Activated CD4-positive, alpha-beta T cell treated with anti-CD3 and anti-CD28 coated beads for 48 hours (primary cell): ENCODE results near the gene SYT14.
"Not testable (repeated sequence)": the region's sequence is repeated elsewhere in the genome, so short reads cannot be mapped to it uniquely, and the experiment has no call there.

Experiments
- DNase-seq: peaks from one replicate; pipeline ENCODE4 v3.0.0-alpha.2; 2020

Gene SYT14

DNA sequence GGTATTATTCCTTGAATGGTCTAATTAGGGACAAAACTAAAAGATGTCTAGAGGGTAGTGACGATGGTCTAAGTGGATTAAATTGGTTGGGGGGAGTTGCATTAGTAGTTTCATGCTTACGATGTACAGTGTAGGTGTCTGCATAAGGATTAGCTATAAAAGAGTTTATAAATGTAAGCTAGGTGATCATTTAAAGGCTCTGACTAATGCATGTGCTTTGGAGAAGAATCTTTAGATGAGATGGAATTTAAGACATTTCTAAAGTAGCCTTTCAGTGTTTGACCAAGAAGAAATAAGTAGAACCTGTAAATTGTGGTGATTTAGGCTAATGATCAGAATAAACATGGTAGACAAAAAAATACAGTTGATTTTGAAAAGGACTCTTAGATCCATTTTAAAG, 7.4 kb downstream of the SYT14 start:
- DNase-seq, result no peak

DNA sequence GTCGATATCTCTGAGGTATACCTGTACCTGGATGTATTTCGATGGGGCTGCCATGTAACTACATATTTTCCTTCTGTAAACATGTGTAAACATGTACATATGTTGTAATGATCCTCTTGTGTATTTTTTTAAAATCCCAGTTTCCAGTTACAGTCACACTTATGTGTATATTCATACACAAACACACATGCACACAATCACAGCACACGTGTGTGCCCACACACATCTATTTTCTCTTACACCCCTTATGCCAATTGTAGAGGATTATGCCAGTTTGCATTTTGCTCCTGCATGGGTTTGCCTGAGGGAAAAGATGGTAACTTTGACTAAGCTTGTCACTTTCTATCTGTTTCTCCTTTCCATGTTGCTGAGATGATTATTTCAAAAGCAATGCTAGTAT, 10.1 kb downstream of the SYT14 start:
- no peak for DNase-seq

DNA sequence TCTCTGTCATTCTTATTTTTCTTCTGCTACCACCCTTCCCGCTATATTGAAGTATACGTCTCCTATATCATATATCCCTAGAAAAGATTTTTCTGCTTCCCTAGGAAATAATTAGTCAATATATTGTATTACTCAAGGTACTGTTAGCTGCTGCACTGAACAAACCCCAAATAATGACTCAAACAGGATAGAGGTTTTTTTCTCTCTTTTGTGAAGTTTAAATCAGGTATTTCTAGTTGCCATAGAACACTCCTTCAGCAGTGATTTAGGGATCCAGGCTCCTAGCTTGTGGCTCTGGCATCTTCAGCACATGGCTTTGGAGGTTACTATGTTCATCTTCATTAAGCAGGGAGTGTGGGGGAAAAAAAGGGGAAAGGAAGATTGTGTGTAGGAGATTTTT, 18.1 kb downstream of the SYT14 start:
- no peak for DNase-seq

DNA sequence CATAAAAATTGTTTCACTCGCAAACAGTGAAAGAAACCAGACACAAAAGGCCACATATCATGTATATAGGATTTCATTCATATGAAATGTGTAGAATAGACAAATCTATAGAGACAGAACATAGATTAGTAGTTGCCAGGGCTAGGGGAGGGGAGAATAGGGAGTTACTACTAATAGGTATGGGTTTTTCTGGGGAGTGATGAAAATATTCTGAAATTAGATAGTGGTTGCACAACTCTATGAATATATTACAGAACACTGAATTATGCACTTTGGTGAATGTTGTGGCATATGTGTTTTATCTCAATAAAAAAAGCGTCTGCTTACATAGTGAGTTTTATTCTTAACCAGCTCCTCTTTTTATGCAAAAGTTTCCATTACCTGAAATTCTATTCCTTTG, 21.6 kb downstream of the SYT14 start:
- DNase-seq, result no peak

DNA sequence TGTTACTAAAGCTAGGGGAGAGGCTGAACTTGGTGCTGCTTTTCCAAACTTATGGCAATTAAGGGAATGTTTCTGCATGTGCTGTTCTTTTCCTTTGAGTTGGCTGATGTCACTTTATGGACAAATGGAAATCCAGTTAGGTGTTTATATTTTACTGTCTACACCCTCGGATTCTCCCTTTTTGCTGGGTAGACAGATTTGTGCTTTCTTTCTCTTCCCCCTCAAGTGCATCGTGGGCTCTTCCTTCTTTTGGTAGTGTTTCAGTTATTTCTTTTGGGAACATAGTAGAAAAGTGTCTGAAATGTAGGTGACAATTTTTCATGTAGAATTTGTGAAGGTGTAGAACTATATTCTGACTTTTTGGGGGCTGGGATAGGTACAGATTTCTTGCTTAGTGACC, 22.9 kb downstream of the SYT14 start:
- DNase-seq, result no peak

DNA sequence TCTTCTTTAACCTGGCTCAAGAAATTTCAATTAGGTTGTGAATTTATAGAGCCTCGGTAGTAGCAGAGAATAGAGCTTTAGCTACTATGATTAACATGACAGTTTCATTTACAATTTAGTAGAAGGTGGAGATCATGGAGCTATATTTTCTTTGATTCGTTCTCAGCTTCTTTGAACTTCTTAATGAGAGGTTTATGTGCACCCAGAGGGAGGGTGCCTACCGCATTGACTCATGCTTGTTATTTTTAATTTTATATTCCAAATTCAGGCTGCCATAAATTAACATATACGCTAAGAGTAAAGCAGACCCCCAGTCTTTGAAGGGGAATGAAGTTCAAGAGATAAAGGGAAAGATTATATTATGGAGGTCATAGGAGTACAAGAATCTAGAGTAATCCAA, 24.4 kb downstream of the SYT14 start:
- DNase-seq, result no peak

DNA sequence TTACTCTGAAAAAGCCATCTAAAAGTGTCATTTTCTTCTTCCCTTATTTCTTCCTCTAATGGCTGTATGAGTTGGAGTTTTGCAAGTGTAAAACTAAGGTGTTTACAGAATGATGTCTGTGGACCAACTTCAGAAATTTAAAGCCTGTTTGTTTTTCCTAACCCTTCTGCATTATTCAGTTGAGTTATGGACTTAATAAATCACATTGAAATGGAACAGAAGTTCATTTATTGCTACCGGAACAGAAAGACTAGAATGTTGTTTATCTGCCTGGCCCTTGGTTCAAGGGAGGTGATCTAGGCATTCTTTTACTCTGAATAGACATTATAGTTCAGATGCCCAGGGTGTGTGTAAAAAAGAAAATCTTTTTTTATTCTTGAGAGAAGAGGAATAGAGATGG, 24.8 kb downstream of the SYT14 start:
- DNase-seq, result no peak

DNA sequence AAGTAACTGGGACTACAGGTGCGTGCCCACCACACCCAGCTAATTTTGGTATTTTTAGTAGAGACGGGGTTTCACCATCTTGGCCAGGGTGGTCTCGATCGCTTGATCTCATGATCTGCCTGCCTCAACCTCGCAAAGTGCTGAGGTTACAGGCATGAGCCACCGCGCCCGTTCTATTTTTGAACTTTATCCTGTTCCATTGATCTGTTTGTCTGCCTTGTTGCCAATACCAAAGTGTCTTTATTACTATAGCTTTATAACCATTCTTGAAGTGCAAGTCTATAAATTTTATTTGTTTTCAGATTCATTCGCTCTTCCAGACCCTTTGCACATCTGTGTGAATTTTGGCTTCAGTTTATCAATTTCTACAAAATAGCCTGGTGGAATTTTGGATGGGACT, 28.0 kb downstream of the SYT14 start:
- DNase-seq, result no peak

DNA sequence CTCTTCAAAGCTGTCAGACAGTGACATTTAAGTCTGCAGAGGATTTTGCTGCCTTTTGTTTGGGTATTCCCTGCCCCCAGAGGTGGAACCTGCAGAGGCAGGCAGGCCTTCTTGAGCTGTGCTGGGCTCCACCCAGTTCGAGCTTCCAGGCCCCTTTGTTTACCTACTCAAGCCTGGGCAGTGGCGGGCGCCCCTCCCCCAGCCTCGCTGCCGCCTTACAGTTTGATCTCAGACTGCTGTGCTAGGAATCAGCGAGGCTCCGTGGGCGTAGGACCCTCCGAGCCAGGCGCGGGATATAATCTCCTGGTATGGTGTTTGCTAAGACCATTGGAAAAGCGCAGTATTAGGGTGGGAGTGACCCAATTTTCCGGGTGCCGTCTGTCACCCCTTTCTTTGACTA, 40.7 kb downstream of the SYT14 start:
- DNase-seq, result not testable (repeated sequence)

DNA sequence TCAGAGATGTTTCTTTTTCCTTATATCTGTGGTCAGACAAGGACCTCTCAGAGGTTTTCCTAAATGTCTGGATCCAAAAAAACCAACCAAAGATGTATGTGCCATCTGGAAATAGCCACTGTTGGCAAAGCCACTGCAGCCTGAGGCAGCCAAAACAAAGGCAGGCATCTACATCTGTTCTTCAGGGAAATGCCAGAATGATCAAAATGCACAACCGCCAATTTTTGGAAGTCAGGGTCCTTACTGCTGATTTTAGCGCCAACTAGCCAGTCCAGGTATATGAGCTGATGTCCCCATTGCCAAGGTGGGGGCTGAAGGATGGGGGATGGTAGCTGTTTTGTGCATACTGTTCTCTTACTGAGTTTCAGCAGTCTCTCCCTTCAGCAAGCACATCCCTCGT, 45.9 kb downstream of the SYT14 start:
- DNase-seq, result no peak

DNA sequence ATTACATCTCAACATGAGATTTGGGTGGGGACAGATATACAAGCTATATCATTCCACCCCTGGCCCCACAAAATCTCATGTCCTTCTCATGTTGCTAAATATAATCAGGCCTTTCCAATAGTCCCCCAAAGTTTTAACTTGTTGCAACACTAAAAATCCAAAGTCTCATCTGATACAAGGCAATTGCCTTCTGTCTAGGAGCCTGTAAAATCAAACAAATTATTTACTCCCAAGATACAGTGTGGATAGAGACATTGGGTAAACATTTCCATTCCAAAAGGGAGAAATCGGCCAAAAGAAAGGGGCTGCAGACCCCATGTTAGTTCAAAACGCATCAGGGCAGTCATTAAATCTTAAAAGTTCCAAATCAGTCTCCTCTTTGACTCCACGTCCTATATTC, 47.0 kb downstream of the SYT14 start:
- no peak for DNase-seq

DNA sequence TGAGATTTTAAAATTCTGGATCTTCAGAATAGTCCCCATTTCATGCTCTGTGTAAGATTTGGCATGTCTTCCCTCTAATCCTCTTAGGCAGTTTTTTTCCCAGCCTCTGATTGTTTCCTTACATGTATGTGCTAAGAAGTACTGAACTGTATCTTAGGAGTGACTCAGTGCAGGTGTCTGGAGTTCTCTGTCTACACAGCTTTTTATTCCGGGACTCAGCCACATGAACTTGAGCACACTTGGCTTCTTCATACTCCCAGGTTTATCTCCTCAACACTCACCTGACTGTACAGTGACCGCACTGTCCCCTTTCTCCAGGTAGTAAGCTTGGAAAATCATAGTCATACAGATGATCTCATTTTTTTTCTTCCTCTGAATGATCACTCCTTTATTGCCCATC, 50.7 kb downstream of the SYT14 start:
- no peak for DNase-seq

DNA sequence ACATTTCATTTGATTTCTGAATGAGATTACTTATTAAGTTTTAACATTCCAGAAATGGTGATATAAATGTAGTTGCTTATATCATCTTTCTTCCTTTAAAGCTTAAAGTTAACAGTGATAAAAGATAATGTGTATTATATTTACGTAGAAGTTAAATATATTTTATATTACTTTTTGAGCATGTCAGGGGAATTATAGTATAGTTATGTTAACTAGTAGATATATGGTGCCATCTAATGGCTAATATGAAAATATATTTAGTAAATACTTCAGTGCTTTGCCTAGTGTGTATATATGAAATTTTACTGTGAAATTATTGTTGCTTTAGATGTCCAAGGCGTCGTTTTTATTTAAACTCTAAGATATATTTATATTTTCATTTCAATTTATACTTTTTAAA, 51.5 kb downstream of the SYT14 start:
- DNase-seq, result no peak

DNA sequence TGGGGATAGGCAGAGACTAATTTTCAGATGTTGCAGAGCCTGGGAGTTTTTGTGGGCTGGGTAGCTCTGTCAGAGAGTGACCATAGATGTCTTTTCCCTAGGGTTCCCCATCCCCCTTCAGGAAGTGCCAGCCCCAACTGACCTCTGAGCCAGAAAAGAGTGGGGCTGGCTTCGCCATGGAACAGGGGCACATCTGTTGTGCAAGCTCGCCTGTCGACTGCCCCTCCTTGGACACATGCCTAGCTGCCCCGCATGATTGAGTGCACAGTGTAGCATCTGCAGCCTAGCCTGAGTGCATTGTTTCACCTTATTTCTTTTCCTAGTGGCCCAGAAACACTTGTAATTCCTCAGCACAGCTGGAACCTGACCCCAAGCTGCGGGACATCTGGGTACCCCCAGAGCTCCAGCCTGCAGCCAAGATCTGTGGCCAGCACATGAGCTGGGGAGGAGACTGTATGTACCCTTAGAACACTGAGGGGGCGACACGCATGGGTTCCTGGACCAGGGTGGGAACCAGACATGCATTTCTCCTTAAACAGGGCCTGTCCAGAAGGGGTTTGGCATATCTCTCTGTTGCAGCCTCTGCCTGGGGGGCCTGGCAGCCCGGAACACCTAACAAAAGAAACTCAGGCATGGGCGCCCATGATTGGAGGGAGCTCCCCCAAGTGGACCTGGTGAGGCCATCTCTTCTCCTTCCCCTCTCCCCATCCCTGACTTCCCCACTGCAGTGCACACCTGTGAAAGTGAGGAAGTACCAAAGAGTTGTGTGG, 55.2 kb downstream of the SYT14 start:
- DNase-seq, result no peak

DNA sequence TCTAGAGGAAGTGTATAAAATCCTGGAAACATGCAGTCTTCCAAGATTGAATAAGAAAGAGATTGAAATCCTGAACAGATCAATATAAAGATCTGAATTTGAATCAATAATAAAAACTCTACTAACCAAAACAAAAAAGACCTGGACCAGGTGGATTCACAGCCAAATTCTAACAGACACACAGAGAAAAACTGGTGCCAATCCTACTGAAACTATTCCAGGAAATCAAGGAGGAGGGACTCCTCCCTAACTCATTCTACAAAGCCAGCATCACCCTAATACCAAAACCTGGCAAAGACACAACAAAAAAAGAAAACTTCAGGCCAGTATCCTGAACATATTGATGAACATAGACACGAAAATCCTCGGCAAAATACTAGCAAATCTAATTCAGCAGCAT, 58.3 kb downstream of the SYT14 start:
- DNase-seq, result no peak

DNA sequence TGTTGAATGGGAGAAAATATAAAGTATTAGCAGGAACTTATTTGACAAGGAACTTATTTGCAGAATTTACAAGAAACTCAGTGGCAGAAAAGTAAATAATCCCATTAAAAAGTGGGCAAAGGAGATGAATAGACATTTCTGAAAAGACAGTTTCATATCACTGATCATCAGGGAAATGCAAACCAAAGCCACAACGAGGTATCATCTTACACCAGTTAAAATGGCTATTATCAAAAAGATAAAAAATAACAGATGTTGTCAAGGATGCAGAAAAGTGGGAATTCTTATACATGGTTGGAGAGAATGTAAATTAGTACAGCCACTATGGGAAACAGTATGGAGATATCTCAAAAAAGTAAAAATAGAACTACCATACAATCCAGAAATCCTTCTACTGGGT, 61.0 kb downstream of the SYT14 start:
- DNase-seq, result no peak

DNA sequence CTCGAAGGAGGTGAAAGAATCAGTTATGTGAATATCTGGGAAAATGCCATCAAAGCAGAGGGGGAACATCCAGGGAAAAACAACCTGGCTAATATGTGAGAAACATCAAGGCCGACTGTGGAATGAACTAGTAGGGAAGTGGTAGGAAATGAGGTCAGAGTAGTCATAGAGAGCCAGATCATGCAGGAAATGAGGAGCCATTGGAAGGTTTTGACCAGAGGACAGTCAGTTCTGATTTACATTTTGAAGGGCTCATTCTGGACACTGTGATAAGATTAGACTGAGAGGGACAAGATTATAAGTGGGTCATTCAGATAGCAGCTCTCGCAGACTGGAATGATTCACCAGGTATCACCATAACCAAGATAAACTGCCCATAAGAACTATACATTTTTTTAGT, 63.7 kb downstream of the SYT14 start:
- DNase-seq, result no peak

DNA sequence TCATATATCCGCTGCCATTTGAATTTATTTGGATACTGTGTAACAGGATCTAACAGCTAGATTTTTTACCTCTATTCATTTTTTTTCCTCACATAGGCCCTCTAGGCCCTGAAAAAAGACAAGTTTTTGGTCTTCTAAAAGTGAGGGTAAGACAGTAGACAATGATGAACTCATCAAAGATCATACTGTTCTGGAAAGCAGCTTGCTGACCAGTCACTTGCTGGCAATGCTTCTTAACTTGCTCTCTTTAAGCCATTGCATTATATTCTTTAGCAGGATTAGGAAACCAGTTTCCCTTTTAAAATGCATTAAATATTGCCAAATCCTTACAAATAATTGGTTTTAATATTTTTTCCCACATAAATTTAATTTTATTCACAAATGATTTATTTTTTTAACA, 65.5 kb downstream of the SYT14 start:
- no peak for DNase-seq

DNA sequence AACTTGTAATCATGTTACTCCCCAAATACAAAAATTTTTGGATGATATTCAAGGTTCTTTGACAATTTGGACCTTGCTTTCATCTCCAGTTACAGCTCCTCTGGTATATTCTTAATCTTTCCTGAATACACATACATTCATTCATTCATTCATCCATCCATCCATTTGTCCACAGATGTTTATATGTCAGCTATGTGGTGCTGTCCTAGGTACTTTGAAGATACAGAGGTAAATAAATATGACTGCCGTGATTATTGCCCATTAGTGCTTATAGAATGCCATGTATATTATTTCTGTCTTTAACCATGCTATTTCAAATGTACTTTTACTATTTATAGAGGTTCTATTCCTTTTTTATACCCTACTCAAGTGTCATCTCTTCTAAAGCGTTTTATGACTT, 72.1 kb downstream of the SYT14 start:
- DNase-seq, result no peak

DNA sequence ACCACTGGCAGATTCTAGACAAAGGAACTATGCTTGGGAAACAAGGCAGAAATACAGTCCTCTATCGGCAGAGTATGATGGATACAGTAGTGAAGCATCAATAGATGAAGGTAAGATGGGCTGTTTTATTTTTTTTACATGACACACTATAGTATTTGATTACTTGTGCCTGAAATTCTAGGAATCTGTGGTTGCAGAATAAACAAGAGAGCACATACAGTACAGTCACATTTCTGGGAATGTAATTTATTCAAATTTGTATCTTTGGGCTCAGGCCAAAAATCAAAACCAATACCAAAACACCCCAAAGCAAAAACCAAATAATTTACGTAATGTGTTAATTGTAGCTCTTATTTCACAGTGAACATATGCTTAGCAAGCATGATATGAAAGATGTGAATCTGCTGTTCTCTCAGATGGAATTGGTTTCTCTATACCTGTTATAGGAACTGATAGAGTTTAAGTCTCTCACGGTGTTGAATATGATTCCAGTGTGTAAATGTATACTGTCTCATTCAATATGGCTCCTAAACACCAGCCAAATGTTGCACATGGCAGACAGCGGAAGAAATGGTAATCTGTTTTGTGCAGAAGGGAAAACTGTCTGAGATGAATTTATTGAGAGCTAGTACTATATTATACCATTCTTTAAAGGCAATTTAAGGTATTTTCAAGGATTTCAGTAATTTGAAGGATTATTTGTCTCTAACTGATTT, 83.3 kb downstream of the SYT14 start:
- no peak for DNase-seq

DNA sequence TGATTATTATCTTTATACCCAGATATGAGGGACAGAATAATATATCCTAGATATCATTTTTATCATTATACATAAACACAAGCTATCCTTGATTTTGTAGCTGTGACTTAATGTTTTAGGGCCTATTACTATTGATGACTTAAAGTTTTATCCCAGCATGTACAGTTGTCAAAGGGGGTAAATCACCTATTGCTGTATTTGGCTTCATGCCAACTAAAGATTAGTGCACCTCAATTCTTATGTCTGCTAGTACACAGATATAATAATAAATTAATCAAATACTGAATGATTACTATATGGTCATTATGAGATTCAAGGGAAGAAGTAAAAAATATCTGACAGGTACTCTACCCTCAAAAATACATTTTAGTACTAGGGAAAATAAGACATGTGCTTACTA, 84.0 kb downstream of the SYT14 start:
- no peak for DNase-seq

DNA sequence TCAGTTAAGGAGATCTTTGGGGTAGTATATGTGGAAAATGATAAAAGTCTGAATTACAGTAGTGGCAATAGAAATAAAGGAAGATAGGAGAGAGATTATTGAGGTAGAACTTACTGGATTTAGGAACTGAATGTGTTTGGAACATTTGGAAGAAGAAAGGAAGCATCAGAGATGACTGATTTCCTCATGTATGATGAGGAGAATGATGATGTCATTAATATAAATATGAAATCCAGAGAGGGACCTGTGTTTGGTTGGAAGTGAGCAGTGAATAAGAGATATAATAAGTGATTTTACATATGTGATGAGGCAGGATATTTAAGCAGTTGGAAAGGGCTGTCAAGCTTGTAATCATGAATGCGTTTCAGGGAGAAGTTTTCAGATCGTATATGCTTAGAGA, 86.3 kb downstream of the SYT14 start:
- no peak for DNase-seq

DNA sequence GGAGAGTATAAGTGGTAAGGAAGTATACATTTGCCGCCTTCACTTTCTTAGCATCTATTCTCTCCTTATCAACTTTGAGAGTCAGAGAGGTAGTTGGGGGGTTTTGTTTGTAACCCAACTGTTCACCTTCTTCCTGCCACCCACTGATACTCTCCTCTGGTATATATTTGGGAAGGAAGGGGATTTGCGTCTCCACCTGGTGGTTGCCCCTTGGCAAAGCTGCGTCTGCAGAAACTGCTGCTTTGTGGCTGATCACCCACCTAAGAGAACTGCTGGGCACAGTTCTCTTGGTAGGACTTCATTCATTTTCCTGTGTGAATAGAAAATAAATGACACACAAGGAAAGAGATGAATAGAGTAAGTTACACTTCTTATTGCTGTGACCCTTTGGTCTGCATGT, 87.0 kb downstream of the SYT14 start:
- no peak for DNase-seq

DNA sequence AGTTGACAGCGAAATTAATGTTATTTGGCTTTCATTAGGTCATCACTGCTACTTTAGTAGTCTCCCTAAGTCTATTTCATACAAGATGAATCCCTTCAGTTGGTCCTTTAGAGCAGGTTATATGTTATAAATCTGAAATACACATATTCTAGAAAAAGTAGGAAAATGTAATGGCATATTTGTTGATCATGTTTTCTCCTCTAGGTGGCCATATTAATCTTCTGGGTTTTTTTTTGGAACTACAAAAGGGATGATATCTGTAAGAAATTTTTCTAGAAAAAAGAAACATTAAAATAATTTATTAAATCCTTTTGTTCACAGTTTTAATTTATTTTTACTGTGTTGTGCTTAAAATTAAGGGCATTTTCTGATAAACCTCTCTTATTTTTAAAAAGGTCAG, 87.9 kb downstream of the SYT14 start:
- no peak for DNase-seq

DNA sequence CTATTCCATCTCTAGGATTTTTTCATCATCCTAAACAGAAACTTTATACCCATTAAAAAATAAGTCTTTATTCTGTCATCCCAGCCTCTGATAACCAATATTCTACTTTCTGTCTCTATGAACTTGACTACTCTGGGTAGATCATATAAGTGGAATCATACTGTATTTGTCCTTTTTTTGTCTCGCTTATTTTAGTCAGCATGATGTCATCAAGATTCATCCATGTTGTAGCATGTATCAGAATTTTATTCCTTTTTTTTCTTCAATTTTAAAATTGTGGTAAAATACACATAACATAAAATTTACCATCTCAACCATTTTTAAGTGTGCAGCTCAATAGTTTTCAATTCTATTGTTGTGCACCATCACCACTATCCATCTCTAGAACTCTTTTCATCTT, 90.0 kb downstream of the SYT14 start:
- no peak for DNase-seq
